Right lobe of liver (tissue), 6 donors: ENCODE data around the gene CTCF. TPM values are rescaled to one million over a fixed set of nuclear protein-coding genes. Genes with fewer than 3 reads are reported as not detected.

Source experiments
- ATAC-seq, 4 donors: fragments of 200-7000 bp; cut with Tn5 transposase; one replicate each; pipeline ENCODE4 v1.9.1; 2020; ENCODE audit warnings: mild to moderate bottlenecking in 4 of 4, moderate library complexity in 4 of 4
- DNase-seq, 3 donors: peaks; one replicate each; pipeline ENCODE4 v3.0.0-alpha.2; 2020
- H3K27ac ChIP-seq, 3 donors: fragments of 200-600 bp; one replicate each; pipeline ENCODE4 v1.8.0; 2022
- H3K27me3 ChIP-seq, 2 donors: fragments of 200-600 bp; one replicate each; pipeline ENCODE4 v1.8.0; 2022
- H3K36me3 ChIP-seq, 4 donors: fragments of 200-600 bp; sonication (generic) in 1 of 4; one replicate each; pipeline versions ENCODE4 v1.5.1 to v1.8.0; 2017 to 2022; ENCODE audit warnings: control low read depth in 1 of 4
- H3K4me1 ChIP-seq, 4 donors: fragments of 200-600 bp; sonication (generic) in 1 of 4; one replicate each; pipeline versions ENCODE4 v1.5.1 to v1.8.0; 2017 to 2022; ENCODE audit warnings: control low read depth in 1 of 4
- H3K4me3 ChIP-seq, 3 donors: fragments of 200-600 bp; one replicate each; pipeline ENCODE4 v1.8.0; 2022
- H3K9me3 ChIP-seq, 4 donors: fragments of 200-600 bp; sonication (generic) in 1 of 4; one replicate each; pipeline versions ENCODE4 v1.5.1 to v1.8.0; 2017 to 2022; ENCODE audit warnings: control low read depth in 1 of 4
- POLR2A ChIP-seq: fragments of 450-650 bp; IDR thresholded peaks from one replicate; pipeline ENCODE4 v1.6.1; 2017; ENCODE audit warnings: antibody characterized with exemption, mild to moderate bottlenecking
- WGBS: methylation state at CpG from one replicate; pipeline ENCODE4 v1.1.6; 2018; ENCODE audit warnings: low coverage, low lambda C conversion rate; ENCODE audit not compliant: insufficient coverage; ENCODE audit errors: missing lambda C conversion rate; 5-methylcytosine and 5-hydroxymethylcytosine counted together
- intact Hi-C, 2 donors: fragments of 100-400 bp; cut with DNase I; formaldehyde crosslinking; loops; one replicate each; pipeline versions ENCODE4 v1.11.2 to v1.14.1; 2022
- total RNA-seq, 6 experiments: library from RNA; depleted of rRNA in 2 of 6; stranded (reverse); fragments of >200 nt in 2 of 6; fragmentation: NEBNext Ultra II Directional in 3 of 6; extraction: Animal tissue kit (Norgen Biotek cat#: 25700) in 3 of 6; gene quantifications; one replicate each; pipeline versions ENCODE4 v1.1.0 to v1.2.4, GENCODE V29; 2016 to 2023
- TF ChIP-seq, protein P1 (sequence below), 4 donors: fragments of 200-600 bp in 3 of 4; fragments of 450-650 bp in 1 of 4; IDR thresholded peaks; one replicate each; pipeline versions ENCODE4 v1.5.1 to v1.8.0; 2016 to 2022; ENCODE audit warnings: antibody characterized with exemption in 4 of 4, mild to moderate bottlenecking in 2 of 4
- donor health status: DM: no; HTN: yes; CAD: no.
- donor health status: DM: no; HTN: no; CAD: no.
- donor health status: DM: no; HTN: no; CAD: no.
- donor health status: DM: no; HTN: yes; CAD: no.
- donor health status: DM: no; HTN: yes; CAD: no.

The CTCF gene
- total RNA-seq, 6 experiments from 2014 or later, result 14.3 to 18.5 (median 17.0) TPM

DNA sequence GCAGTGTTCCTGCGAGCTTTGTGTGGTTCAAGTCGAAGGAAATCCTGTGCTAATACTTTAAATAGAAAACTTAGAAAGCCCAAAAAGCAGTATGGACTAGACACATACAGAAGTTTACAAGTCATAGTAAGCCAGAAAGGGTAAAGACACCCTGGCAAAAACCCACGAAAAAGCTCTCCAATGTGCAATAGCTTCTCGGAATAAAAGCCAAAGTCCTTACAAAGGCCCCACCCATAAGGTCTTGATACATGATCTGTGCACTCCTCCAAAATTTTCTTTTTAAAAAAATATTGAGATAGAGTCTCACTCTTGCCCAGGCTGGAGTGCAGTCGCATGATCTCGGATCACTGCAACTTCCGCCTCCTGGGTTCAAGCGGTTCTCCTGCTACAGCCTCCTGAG lies 114.6 kb downstream of the CTCF start:
- Histone ChIP-seq H3K9me3 (no peaks in the 10 kb centered on the region), H3K36me3 (peaks cover 0 to 3% (median 0%) of the 10 kb centered on the region in 4 donors), H3K27ac (peak overlapping the region in 1 of 3 donors; percentile 25), H3K27me3 (no peaks in the 10 kb centered on the region), H3K4me3 (no peak overlapping the region), H3K4me1 (peaks cover 0 to 65% (median 31%) of the 10 kb centered on the region in 4 donors)
- intact Hi-C loops, result loop anchor here (10.0 kb wide), 2 partner anchors 48 to 128 kb away; partner anchors contain the start of genes RANBP10 (in 1 of the 2) and TSNAXIP1 (in 1 of the 2)
- 43% methylated on average over 4 of the region's 8 CpGs for WGBS
- ATAC-seq (peak in 1 of 4 donors; percentile 15), DNase-seq (no peak)
- no peak for TF ChIP-seq POLR2A
- TF ChIP-seq, protein P1, sequence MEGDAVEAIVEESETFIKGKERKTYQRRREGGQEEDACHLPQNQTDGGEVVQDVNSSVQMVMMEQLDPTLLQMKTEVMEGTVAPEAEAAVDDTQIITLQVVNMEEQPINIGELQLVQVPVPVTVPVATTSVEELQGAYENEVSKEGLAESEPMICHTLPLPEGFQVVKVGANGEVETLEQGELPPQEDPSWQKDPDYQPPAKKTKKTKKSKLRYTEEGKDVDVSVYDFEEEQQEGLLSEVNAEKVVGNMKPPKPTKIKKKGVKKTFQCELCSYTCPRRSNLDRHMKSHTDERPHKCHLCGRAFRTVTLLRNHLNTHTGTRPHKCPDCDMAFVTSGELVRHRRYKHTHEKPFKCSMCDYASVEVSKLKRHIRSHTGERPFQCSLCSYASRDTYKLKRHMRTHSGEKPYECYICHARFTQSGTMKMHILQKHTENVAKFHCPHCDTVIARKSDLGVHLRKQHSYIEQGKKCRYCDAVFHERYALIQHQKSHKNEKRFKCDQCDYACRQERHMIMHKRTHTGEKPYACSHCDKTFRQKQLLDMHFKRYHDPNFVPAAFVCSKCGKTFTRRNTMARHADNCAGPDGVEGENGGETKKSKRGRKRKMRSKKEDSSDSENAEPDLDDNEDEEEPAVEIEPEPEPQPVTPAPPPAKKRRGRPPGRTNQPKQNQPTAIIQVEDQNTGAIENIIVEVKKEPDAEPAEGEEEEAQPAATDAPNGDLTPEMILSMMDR (IDR thresholded peaks at IDR 0.05), result no peak

DNA sequence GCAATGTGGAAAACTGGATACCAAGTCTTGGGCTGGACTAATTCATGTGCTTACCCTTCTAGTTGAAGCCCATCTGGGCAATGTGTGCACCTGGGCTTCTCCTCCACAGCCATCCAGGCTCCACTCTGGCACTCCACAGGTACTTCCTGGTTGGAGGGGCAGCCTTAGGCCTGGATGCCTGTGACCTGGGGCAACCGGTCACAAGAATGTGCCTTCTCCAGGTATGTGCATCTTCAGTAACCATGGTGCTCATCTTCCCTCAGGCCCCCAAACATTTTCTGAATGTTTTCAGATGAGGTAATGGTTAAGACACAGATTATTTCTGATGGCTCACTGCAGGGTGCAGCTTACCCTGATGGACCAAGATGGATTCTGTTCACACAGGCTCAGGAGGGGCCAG lies 115.4 kb downstream of the CTCF start:
- H3K36me3 ChIP-seq, result peaks cover 0 to 5% (median 1%) of the 10 kb centered on the region in 4 donors
- DNase-seq, result no peak
- H3K4me3 ChIP-seq, result no peak overlapping the region
- peak overlapping the region in 1 of 3 donors; percentile 25 for H3K27ac ChIP-seq
- H3K27me3 ChIP-seq, result no peaks in the 10 kb centered on the region
- no peak for ATAC-seq
- no peak for TF ChIP-seq POLR2A
- TF ChIP-seq, protein P1 (IDR thresholded peaks at IDR 0.05), result no peak
- peaks cover 0 to 59% (median 28%) of the 10 kb centered on the region in 4 donors for H3K4me1 ChIP-seq
- 100% methylated on average over 1 of the region's 1 CpG for WGBS
- H3K9me3 ChIP-seq, result no peaks in the 10 kb centered on the region
- intact Hi-C loops, result loop anchor here (10.0 kb wide), 2 partner anchors 47 to 127 kb away; partner anchors contain the start of genes RANBP10 (in 1 of the 2) and TSNAXIP1 (in 1 of the 2)

DNA sequence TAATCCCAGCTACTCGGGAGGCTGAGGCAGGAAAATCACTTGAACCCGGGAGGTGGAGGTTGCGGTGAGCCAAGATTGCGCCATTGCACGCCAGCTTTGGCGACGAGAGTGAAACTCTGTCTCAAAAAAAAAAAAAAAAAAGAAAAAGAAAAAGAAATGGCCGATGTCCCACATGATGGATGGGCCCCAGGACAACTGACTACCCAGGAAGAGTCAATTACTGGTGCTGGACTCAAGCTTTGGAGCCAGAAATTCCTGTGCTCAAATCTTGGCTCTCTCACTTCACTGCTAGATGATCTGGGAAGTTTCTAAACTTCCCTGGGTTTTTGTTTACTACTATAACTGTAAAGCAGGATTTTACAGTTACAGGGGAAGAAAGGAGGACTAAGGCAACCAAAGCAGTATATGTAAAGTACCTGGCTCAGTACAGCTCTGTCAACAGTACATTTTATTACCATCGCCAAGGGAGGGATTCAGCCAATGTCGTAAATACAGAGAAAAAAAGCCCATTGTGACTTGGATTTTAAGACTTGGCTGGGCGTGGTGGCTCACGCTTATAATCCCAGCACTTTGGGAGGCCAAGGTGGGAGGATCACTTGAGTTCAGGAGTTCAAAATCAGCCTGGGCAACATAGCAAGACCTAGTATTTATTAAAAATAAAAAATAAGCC lies 116.2 kb downstream of the CTCF start:
- 79% methylated on average over 12 of the region's 12 CpGs for WGBS
- peaks cover 0 to 9% (median 5%) of the 10 kb centered on the region in 4 donors for H3K36me3 ChIP-seq
- intact Hi-C loops, result loop anchor here (10.0 kb wide), 2 partner anchors 46 to 126 kb away; partner anchors contain the start of genes RANBP10 (in 1 of the 2) and TSNAXIP1 (in 1 of the 2)
- H3K27me3 ChIP-seq, result no peaks in the 10 kb centered on the region
- H3K9me3 ChIP-seq, result no peaks in the 10 kb centered on the region
- DNase-seq (no peak), ATAC-seq (no peak)
- TF ChIP-seq, protein P1 (IDR thresholded peaks at IDR 0.05), result no peak
- no peak for TF ChIP-seq POLR2A
- H3K27ac ChIP-seq, result no peak overlapping the region
- peaks cover 0 to 51% (median 21%) of the 10 kb centered on the region in 4 donors for H3K4me1 ChIP-seq
- H3K4me3 ChIP-seq, result no peak overlapping the region

DNA sequence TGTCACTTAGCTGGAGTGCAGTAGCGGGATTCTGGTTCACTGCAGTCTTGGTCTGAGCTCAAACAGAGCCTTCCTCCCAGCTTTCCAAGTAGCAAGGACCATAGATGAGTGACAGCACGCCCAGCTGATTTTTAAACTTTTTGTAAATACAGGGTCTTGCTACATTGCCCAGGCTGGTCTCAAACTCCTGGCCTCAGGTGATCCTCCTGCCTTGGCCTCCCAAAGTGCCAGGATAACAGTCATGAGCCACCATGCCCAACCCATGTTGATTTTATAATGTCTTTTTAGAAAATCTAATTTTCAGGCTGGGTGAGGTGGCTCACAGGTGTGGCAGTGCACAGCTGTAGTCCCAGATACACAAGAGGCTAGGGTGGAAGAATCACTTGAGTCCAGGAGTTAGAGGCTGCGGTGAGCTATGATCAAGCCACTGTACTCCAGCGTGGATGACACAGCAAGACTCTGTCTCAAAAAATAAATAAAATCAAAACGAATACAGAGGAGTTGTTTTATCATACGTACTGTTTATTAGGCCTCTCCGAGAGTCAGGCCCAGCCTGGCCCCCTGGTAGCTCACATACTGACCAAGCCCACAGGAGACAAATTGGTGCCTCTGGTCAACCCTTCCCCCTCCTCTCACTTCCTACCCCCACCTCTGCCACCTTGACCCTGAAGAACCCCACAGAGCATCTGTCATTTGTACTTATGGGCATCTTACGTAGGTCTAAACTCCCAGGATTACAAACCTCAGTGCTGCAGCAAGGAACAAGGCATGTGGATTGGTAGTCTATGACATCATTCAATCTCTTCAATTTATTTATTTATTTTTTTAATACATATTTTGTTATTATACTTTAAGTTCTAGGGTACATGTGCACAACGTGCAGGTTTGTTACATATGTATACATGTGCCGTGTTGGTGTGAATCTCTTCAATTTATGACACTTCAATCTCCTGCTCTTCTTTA lies 117.9 kb downstream of the CTCF start:
- intact Hi-C loops, result loop anchor here (10.0 kb wide), 3 partner anchors 45 to 135 kb away; partner anchors contain the start of genes RANBP10 (in 1 of the 2) and TSNAXIP1 (in 1 of the 2)
- peaks cover 0 to 51% (median 15%) of the 10 kb centered on the region in 4 donors for H3K4me1 ChIP-seq
- no peaks in the 10 kb centered on the region for H3K27me3 ChIP-seq
- TF ChIP-seq, protein P1 (IDR thresholded peaks at IDR 0.05), result no peak
- no peak for TF ChIP-seq POLR2A
- H3K36me3 ChIP-seq, result peaks cover 0 to 9% (median 6%) of the 10 kb centered on the region in 4 donors
- H3K9me3 ChIP-seq, result no peaks in the 10 kb centered on the region
- H3K4me3 ChIP-seq, result no peak overlapping the region
- ATAC-seq (no peak), DNase-seq (peak in 1 of 3 donors; percentile 11)
- H3K27ac ChIP-seq, result no peak overlapping the region
- 86% methylated on average over 7 of the region's 10 CpGs for WGBS
